GM19043 (cell line): Measurements from ENCODE around the gene ARRB2.
"Not testable (repeated sequence)": the region's sequence is repeated elsewhere in the genome, so short reads cannot be mapped to it uniquely, and the experiment has no call there.

Experiments used
- ATAC-seq: cut with Tn5 transposase; IDR thresholded peaks from one replicate; pipeline ENCODE4 v1.9.1; 2021; ENCODE audit warnings: low read depth; ENCODE audit not compliant: unreplicated experiment

Gene ARRB2

GRCh38 chr17:4699401-4700056 lies 10.9 kb upstream of the ARRB2 start:
- not testable (repeated sequence) for ATAC-seq

- ATAC-seq = no peak
These were observed 9.3 kb upstream of the ARRB2 start for GRCh38 chr17:4701116-4701515.

GRCh38 chr17:4703330-4703691 lies 7.1 kb upstream of the ARRB2 start:
- no peak for ATAC-seq

GRCh38 chr17:4704574-4704907 lies 5.9 kb upstream of the ARRB2 start:
- ATAC-seq = not testable (repeated sequence)

- ATAC-seq = no peak
These were observed 5.4 kb upstream of the ARRB2 start for GRCh38 chr17:4704991-4705390.

GRCh38 chr17:4706121-4706520 lies 4.3 kb upstream of the ARRB2 start:
- ATAC-seq = no peak

- ATAC-seq = no peak
These were observed 2.0 kb upstream of the ARRB2 start for GRCh38 chr17:4708436-4708835.

GRCh38 chr17:4710693-4711634 lies 532 bp downstream of the ARRB2 start:
- no peak for ATAC-seq

- no peak for ATAC-seq
These were observed 1.3 kb downstream of the ARRB2 start for GRCh38 chr17:4711661-4712181.

- no peak for ATAC-seq
These were observed 2.1 kb downstream of the ARRB2 start for GRCh38 chr17:4712526-4712925.

- ATAC-seq = not testable (repeated sequence)
These were observed 4.1 kb downstream of the ARRB2 start for GRCh38 chr17:4714340-4715062.

- no peak for ATAC-seq
These were observed 4.8 kb downstream of the ARRB2 start for GRCh38 chr17:4715063-4715744.

- no peak for ATAC-seq
These were observed 5.6 kb downstream of the ARRB2 start for GRCh38 chr17:4716081-4716480.

- ATAC-seq = no peak
These were observed 7.4 kb downstream of the ARRB2 start for GRCh38 chr17:4717791-4718190.

GRCh38 chr17:4718276-4718675 lies 7.8 kb downstream of the ARRB2 start:
- no peak for ATAC-seq

GRCh38 chr17:4719146-4719545 lies 8.7 kb downstream of the ARRB2 start:
- no peak for ATAC-seq

GRCh38 chr17:4719684-4720221 lies 9.3 kb downstream of the ARRB2 start:
- no peak for ATAC-seq

GRCh38 chr17:4720787-4721186 lies 10.4 kb downstream of the ARRB2 start:
- no peak for ATAC-seq

- ATAC-seq = no peak
These were observed 11.0 kb downstream of the ARRB2 start for GRCh38 chr17:4721203-4722135.
